Mucosa of rectum (tissue), 2 donors: ENCODE measurements around the gene LPAR5.

Experiments used
- H3K27ac ChIP-seq, 2 donors: one replicate each; pipeline ENCODE4 v1.7.0; 2013; ENCODE audit warnings: inconsistent platforms in 2 of 2, low read depth in 2 of 2, low read length in 2 of 2
- H3K27me3 ChIP-seq, 2 donors: one replicate each; pipeline ENCODE4 v1.7.0; 2013; ENCODE audit warnings: low read length in 2 of 2; ENCODE audit not compliant: control insufficient read depth in 2 of 2, insufficient read depth in 2 of 2
- H3K36me3 ChIP-seq, 2 donors: one replicate each; pipeline ENCODE4 v1.7.0; 2013; ENCODE audit warnings: low read length in 2 of 2; ENCODE audit not compliant: control insufficient read depth in 2 of 2, insufficient read depth in 2 of 2
- H3K4me1 ChIP-seq, 2 donors: one replicate each; pipeline ENCODE4 v1.7.0; 2013; ENCODE audit warnings: low read length in 2 of 2, mild to moderate bottlenecking in 1 of 2; ENCODE audit not compliant: control insufficient read depth in 2 of 2, insufficient read depth in 2 of 2
- H3K4me3 ChIP-seq, 2 donors: one replicate each; pipeline ENCODE4 v1.7.0; 2013; ENCODE audit warnings: low read length in 2 of 2
- H3K9ac ChIP-seq, 2 donors: one replicate each; pipeline ENCODE4 v1.7.0; 2013; ENCODE audit warnings: low read length in 2 of 2, low read depth in 1 of 2, mild to moderate bottlenecking in 1 of 2
- H3K9me3 ChIP-seq, 2 donors: one replicate each; pipeline ENCODE4 v1.7.0; 2013; ENCODE audit warnings: low read length in 2 of 2; ENCODE audit not compliant: control insufficient read depth in 2 of 2
- donor health status: healthy.
- donor health status: Normal muscosa, but diverticular disease.

LPAR5 gene

DNA sequence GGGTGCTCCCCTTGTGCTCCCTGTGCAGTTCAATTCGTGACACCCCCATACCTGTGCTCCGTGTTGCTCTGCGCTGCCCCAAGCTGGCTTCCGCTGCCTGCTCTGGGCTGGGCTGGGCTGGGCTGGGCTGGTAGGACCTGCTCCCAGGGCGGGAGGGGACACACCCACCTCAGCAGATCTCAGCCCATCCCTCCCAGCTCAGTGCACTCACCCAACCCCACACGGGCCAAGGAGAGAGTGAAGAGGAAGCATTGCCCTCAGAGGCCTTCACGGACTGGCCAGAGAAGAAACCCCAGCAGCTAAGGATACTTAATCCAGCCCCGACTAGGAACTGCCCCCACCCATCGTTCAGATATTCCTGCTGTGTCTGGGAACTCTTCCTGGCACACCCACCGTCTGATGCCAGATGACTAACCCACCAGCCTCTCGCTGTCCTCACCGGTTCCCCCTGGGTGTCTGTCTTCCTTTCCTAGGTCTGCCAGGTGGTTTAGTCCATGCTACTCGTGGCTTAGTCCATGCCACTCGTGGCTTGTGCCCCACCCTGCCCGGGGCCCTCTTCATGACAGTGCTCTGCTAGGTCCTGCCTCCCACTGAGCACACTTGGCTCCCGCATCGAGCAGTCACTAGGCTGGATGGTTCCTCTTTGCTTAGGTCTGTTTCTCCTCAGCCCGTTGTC is at the start of gene LPAR5:
TSS of gene LPAR5 (minus strand) at position 104 of the 676 bp plus-strand sequence. CDS start 14,711 bp downstream, outside the sequence.
- H3K4me3 ChIP-seq: peak within 1 kb of the TSS; percentile 57 to 79

GRCh38 chr12:6684609-6685008 is 48.9 kb upstream of the LPAR5 start:
- no peaks in the 10 kb centered on the region for H3K27me3 ChIP-seq
- no peak overlapping the region for H3K27ac ChIP-seq
- H3K36me3 ChIP-seq: peaks cover 15 to 26% of the 10 kb centered on the region in 2 donors
- peaks cover 14 to 21% of the 10 kb centered on the region in 2 donors for H3K4me1 ChIP-seq
- H3K9ac ChIP-seq: no peak overlapping the region
- H3K4me3 ChIP-seq: no peak overlapping the region
- H3K9me3 ChIP-seq: no peaks in the 10 kb centered on the region

More for the DNA sequence above, at the start of gene LPAR5:
- no peaks in the 10 kb centered on the region for H3K9me3 ChIP-seq
- no peaks in the 10 kb centered on the region for H3K36me3 ChIP-seq
- H3K9ac ChIP-seq: peak within 1 kb of the TSS; percentile 72 to 80
- H3K27me3 ChIP-seq: no peaks in the 10 kb centered on the region
- peaks cover 37 to 40% of the 10 kb centered on the region in 2 donors for H3K4me1 ChIP-seq
- H3K27ac ChIP-seq: peak within 1 kb of the TSS; percentile 86 to 92

- no peak overlapping the region for H3K4me3 ChIP-seq
- no peak overlapping the region for H3K27ac ChIP-seq
- no peaks in the 10 kb centered on the region for H3K4me1 ChIP-seq
- no peaks in the 10 kb centered on the region for H3K27me3 ChIP-seq
- H3K36me3 ChIP-seq: peaks cover 79 to 80% of the 10 kb centered on the region in 2 donors
- H3K9me3 ChIP-seq: no peaks in the 10 kb centered on the region
- peak overlapping the region in 1 of 2 donors; percentile 5 for H3K9ac ChIP-seq
These were observed 41.2 kb upstream of the LPAR5 start for GRCh38 chr12:6676962-6677361.

DNA sequence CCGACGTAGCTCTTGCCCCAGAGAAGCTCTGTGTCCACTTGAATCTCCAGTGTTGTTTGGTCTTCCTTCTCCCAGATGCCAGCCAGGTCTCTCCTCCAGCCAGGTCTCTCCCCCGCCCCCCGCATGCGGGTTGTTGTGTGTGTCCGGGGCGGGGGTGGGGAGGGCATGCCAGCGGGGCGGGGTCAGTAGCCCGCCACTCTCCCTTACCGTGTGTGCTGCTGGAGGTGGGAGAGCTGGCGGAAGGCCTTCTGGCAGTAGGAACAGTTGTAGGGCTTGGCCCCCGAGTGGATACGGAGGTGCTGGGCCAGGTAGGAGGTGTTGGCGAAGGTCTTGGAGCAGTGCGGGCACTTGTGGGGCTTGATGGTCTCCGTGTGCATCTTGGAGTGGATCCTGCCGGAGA is 36.4 kb upstream of the LPAR5 start:
- Histone ChIP-seq H3K9me3 (no peaks in the 10 kb centered on the region), H3K4me1 (no peaks in the 10 kb centered on the region), H3K36me3 (peaks cover 86 to 90% of the 10 kb centered on the region in 2 donors), H3K27me3 (no peaks in the 10 kb centered on the region), H3K4me3 (no peak overlapping the region), H3K27ac (no peak overlapping the region), H3K9ac (no peak overlapping the region)

DNA sequence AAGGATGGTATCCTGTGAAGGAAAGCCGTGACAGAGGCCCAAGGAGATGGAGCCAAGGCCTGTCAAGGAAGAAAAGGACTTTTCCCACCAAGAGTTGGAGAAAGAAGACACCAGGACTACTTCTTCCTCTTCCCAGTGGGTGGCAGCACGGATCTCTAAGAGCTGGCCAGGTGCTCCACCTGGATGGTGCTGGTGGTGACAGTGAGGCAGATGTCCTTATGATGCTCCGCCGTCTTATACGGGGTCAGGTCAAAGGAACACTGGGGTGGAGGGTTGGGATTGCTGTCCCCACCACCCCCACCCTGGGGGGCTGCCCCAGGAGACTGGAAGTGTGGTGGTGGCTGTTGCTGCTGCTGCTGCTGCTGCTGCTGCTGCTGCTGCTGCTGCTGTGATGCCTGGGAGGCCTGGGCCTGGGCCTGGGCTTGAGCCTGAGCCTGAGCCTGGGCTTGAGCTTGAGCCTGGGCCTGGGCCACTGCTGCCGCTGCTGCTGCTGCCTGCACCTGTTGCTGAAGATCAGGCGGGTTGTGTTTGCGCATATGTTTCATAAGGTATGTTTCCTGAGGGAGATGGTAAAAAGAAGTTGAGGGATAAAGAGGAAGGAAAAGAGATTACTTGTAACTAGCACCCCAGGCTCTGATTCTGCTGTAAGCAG is 31.9 kb upstream of the LPAR5 start:
- peaks cover 55 to 56% of the 10 kb centered on the region in 2 donors for H3K36me3 ChIP-seq
- no peaks in the 10 kb centered on the region for H3K9me3 ChIP-seq
- no peak overlapping the region for H3K27ac ChIP-seq
- H3K27me3 ChIP-seq: no peaks in the 10 kb centered on the region
- no peak overlapping the region for H3K9ac ChIP-seq
- no peak overlapping the region for H3K4me3 ChIP-seq
- H3K4me1 ChIP-seq: peaks cover 2 to 4% of the 10 kb centered on the region in 2 donors

- H3K9me3 ChIP-seq: no peaks in the 10 kb centered on the region
- no peak overlapping the region for H3K9ac ChIP-seq
- H3K4me1 ChIP-seq: peaks cover 10 to 11% of the 10 kb centered on the region in 2 donors
- no peak overlapping the region for H3K27ac ChIP-seq
- no peak overlapping the region for H3K4me3 ChIP-seq
- H3K27me3 ChIP-seq: no peaks in the 10 kb centered on the region
- peaks cover 41 to 42% of the 10 kb centered on the region in 2 donors for H3K36me3 ChIP-seq
These were observed 30.5 kb upstream of the LPAR5 start for GRCh38 chr12:6666211-6666610.

DNA sequence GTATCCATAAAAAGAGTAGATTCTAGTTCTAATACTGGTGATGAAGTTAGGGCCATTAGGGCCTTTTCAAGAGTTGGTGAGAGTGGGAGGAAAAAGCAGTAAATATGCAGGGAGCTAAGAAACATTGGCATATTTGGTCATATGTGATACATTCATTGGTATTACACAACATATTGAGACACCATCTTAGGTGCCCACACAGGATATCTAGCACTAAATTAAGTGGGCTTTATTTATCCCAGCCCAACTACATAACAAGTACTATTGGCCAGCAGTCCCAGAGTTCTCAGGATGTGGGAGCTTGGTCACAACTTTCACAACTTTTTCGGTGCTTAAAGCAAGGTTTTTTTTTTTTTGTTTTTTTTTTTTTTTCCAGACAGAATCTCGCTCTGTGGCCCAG is 29.1 kb upstream of the LPAR5 start:
- no peaks in the 10 kb centered on the region for H3K9me3 ChIP-seq
- H3K27ac ChIP-seq: no peak overlapping the region
- H3K4me1 ChIP-seq: peaks cover 10 to 11% of the 10 kb centered on the region in 2 donors
- H3K36me3 ChIP-seq: peaks cover 29 to 30% of the 10 kb centered on the region in 2 donors
- H3K4me3 ChIP-seq: no peak overlapping the region
- H3K9ac ChIP-seq: no peak overlapping the region
- H3K27me3 ChIP-seq: no peaks in the 10 kb centered on the region

DNA sequence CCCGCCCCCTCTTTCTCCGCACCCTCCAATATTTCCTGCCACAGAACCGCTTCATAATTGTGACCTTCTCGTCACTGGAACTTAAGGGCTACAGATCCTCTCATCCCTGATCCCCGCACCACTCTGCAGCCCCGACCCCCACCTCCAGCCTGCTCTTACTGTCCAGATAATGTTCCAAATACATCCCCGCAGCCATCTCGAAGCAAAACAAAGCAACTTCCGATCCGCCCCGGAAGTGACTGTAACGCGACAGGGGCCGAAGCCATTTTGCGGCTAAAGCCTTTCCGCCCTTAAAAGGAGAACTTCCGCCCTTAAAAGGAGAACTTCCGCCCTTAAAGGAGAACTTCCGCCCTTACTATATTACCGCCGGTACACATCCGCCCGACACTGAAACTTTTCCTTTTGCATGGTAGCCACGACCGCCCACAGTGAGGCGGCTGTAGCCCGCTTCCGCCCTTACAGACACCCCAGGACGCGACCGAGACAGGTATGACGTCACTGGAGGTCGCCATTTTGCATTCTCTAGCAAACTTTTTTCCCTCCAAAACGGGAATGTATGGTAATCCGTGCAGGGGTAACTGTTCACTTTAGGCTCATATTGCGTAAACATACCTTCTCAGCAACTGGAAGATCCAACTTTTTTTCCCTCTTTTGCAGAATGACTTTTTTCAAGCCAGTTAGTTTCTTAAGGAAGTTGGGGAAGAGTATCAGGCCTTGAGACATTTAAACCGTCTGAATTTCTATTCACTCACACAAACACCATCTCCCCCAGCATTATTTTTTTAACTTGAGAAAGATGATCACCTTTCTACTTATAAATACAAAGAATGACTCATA is 27.4 kb upstream of the LPAR5 start, which contains the start of gene ING4:
TSS of gene ING4 (minus strand) at position 214 of the 837 bp plus-strand sequence. CDS start at position 196, 18 bp downstream.
- Histone ChIP-seq H3K27me3 (no peaks in the 10 kb centered on the region), H3K9ac (peak within 1 kb of the TSS; percentile 78 to 82), H3K4me3 (peak within 1 kb of the TSS; percentile 96 to 99), H3K4me1 (peaks cover 10 to 11% of the 10 kb centered on the region in 2 donors), H3K36me3 (peaks cover 22 to 23% of the 10 kb centered on the region in 2 donors), H3K27ac (peak within 1 kb of the TSS; percentile 79 to 84), H3K9me3 (no peaks in the 10 kb centered on the region)

GRCh38 chr12:6662602-6662905 is 26.8 kb upstream of the LPAR5 start:
- peaks cover 16 to 17% of the 10 kb centered on the region in 2 donors for H3K36me3 ChIP-seq
- no peaks in the 10 kb centered on the region for H3K9me3 ChIP-seq
- H3K4me1 ChIP-seq: peaks cover 10 to 11% of the 10 kb centered on the region in 2 donors
- peak overlapping the region; percentile 96 to 99 for H3K4me3 ChIP-seq
- H3K27ac ChIP-seq: peak overlapping the region; percentile 79 to 81
- no peaks in the 10 kb centered on the region for H3K27me3 ChIP-seq
- peak overlapping the region; percentile 78 to 82 for H3K9ac ChIP-seq

GRCh38 chr12:6653987-6654386 is 18.2 kb upstream of the LPAR5 start:
- Histone ChIP-seq H3K36me3 (peaks cover 48 to 57% of the 10 kb centered on the region in 2 donors), H3K27ac (no peak overlapping the region)

More at GRCh38 chr12:6653987-6654386, 18.2 kb upstream of the LPAR5 start:
- Histone ChIP-seq H3K9ac (no peak overlapping the region), H3K4me3 (no peak overlapping the region), H3K4me1 (no peaks in the 10 kb centered on the region), H3K27me3 (no peaks in the 10 kb centered on the region), H3K9me3 (no peaks in the 10 kb centered on the region)
